GM19438 (cell line): ENCODE results near the gene RBP3.
"Not testable (repeated sequence)": the region's sequence is repeated elsewhere in the genome, so short reads cannot be mapped to it uniquely, and the experiment has no call there.

Source experiments
- ATAC-seq: cut with Tn5 transposase; IDR thresholded peaks from one replicate; pipeline ENCODE4 v1.9.1; 2021; ENCODE audit warnings: low read depth; ENCODE audit not compliant: unreplicated experiment

The RBP3 gene

DNA sequence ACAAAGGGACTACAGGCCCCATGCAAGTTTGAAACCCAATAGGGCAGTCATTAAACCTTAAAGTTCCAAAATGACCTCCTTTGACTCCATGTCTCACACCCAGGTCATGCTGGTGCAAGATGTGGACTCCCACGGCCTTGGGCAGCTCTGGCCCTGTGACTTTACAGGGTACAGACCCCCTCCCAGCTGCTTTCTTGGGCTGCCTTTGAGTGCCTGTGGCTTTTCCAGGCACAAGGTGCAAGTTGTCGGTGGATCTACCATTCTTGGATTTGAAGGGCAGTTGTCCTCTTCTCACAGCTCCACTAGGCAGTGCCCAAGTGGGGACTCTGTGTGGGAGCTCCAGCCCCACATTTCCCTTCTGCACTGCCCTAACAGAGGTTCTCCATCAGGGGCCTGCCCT lies 37.9 kb downstream of the RBP3 start:
- ATAC-seq: not testable (repeated sequence)

DNA sequence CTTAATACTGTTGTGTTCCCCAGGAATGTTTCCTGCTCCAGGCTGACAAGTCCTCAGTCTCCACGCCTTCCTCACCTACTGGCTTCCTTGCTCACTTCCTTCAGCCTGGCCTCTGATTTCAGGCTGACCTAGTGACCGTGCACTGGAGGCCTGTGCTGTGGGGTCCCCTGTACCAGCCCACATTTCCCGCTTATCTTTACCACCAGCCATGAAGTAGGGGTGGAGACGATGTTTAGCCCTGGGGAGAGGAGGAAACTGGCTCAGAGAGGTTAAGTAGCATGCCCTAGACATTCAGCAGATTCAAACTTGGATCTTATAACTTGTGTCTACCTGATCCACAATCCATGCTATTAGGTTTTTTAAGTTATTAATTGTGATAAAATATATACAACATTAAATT lies 40.7 kb downstream of the RBP3 start:
- ATAC-seq: no peak

DNA sequence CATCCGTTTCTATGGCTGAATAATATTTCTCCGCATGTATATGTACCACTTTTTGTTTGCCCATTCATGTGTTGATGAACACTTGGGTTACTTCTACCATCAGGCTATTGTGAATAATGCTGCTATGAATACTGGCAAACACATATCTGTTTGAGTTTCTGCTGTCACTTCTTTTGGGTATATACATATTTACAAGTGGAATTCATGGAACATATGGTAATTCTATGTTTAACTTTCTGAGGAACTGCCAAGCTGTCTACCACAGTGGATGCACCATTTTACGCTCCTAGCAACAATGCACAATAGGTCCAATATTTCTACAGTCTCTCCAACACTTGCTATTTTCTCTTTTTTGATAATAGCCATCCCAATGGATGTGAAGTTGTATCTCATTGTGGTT lies 41.5 kb downstream of the RBP3 start:
- ATAC-seq: no peak

DNA sequence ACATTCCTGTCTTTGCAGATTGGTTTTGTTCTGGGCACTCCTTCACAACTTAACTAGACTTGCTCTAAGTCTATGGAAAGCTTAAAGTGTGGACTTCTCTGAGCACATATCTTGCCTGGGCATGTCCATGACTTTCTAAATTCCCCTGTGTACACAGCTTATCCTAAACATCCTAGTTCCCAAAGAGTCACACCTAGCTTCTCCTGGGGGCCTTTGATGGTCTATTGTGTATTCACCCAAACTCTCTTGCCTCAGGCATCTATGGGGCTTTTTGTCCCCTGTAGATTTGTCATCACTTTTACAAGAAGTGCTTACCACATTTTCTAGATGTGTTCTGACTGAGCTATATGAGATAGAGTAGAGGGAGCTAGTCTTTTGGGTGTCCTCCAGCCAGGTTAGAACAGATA lies 48.2 kb downstream of the RBP3 start:
- ATAC-seq: no peak

DNA sequence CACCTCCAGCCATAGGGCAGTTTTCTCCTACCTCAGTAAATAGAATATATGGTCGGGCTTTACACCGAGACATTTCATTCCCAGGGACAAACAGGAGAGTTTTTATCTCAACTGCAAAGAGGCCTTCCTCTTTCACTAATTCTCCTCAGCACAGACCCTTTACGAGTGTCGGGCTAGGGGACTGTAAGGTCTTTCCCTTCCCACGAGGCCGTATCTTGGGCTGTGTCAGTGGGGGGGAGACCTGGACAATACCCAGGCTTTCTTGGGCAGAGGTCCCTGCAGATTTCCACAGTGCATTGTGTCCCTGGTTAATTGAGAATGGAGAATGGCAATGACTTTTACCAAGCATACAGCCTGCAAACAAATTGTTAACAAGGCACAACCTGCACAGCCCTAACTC lies 49.1 kb downstream of the RBP3 start:
- ATAC-seq: no peak

DNA sequence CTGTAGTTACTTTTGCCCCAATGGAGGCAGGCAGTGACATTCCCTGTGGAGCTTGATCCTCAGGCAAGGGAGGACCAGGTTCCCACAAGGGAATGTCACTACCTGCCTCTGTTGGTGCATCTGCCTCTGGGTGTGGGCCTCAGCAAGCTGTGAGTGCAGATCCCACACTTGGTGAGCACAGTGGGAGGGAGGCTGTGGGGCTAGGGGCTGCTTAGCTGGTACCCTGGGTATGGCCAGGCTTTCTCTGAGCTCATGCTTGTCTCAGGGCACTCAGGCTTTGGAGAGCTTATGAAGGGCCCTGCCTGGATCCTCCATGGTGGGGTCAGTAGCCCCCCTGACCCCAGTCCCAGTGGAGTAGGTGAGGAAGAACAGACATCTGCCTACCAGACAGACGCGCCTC lies 52.1 kb downstream of the RBP3 start:
- no peak for ATAC-seq

DNA sequence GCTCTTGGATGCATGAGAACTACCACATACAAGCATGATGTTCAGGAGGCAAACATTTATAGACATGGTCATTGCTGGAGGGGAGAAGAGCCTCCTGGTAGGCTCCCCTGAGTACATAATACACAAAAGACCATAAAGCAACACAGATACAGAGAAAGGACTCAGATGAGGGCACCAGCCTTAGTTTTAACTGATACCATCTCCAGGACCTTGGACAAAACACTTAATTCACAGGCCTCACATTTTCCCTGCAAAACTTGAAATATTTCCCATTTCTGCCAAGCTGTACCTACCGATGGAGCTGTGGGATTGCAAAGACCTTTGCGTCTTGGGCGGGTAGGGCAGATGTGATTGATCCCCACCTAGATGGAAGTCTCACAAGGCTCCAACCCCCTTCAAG lies 52.6 kb downstream of the RBP3 start:
- ATAC-seq: no peak

DNA sequence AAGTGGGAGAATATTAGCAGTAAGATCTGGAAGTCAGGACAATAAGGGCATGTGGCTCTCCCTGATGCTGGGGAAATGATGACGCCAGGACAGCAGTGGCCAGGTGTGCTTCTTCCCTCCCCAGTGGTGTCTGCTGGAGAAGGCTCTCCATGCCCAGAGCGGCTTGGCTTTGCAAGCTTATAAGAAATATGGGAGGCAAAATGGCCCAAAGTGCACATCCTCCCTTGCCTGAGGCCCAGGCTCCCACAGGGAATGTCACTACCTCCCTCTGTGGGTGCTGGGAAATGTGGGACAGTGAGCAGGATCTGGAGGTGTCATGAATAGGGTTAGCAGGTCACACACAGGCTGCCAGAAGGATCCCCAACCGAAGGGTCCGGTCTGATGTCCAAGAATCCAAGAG lies 53.0 kb downstream of the RBP3 start:
- ATAC-seq: no peak

DNA sequence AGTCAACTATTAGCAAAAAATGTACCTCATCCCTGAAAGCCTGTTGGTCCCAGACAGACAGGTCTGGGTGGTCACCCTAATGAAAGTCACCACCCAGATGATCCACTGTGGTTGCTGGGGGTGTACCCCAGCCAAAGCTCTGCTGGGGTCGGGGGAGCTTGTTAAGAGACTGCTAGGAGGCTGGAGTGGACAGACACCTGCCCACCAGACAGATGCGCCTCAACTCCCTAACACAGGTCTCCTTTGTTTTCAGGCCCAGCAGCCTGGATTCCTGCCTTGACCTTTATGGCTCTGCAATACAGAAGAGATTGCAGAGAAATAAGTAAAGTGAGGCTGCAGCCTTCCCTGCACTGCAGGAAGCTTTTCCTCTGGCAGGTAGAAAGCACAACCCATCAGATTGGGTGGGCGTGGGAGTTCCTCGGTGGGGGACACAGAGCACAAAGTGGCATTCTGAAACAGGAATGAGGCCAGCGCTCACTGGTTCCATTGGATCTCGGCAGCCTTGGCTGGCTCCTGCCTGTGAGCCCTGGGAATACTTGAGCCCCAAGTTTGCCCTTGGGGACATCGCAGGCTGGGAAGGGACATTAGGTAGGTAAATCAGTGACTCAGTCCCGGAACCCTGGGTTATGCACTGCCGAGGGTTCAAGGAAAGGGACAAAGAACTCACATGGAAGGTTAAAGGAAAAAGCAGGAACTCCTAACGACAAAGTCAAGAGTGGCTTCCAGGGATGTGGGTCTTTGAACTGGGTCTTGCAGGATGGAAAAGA lies 53.9 kb downstream of the RBP3 start:
- no peak for ATAC-seq

DNA sequence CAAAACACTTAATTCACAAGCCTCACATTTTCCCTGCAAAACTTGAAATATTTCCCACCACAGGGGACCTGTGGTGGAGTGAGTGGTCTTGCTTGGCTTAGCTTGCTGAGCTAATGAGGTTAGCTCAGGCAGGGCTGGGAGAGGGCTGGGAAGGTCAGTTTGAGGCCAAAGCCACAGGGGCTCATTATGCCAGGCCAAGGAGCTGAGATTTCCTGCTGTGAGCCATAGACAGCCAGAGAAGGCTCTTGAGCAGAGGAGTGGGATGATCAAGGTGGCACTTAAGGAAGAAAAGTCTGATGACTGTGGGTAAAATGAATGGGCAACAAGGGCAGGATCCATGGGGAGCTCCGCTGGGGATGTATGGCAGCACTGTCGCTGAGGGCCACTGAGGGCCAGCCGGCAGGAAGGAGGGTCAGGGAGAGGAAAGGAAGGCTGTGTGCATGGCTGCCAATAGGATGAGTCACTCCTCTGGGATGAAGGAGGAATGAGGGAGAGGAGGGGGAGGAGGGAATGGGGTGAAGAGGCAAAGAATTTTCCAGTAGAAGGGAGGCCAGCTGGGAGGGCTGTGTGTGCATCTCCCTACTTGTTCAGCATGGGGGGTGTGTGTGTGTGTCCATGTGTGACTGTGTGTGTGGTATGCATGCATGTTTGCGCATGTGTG lies 54.6 kb downstream of the RBP3 start:
- ATAC-seq: no peak

DNA sequence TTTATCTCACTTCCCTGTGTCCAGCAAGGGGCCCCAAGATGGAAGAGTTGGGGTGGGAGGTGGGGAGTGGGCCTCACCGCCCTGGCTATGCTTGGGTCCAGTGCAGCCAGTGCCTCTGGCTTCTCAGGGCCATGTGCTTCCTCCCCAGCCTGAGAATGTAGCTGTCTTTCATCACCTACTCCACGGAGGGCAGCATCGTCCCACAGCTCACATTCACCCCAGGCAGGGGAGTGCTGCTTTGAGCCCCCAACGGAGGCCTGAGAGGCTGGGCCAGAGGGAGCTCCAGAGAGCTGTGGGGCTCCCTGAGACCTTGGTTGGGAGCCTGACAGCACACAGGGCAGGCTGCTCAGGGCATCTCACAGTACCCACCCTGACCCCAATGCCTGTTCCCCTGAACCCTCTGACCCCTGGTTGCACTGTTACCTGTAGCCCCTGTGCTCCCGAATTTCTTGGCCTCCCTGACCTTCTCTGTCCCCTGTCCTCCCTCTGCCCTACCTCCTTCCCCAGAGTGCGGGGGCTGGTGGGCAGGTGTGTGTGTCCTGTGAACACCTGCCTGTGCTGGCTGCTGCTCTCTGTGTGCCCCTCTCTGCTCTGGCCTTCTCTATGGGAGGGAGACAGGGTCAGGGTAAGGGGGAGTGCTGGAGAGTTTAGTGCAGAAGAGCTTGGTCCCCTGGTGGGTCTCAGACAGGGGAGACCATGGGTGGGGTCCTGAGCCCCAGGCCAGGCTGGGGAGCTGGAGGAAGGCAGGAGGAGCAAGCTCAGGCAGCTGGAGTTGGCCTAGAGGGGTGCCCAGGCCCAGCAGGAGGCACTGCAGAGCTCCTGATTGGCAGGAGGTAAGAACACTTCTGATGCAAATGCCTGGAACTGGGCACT lies 55.5 kb downstream of the RBP3 start:
- no peak for ATAC-seq

DNA sequence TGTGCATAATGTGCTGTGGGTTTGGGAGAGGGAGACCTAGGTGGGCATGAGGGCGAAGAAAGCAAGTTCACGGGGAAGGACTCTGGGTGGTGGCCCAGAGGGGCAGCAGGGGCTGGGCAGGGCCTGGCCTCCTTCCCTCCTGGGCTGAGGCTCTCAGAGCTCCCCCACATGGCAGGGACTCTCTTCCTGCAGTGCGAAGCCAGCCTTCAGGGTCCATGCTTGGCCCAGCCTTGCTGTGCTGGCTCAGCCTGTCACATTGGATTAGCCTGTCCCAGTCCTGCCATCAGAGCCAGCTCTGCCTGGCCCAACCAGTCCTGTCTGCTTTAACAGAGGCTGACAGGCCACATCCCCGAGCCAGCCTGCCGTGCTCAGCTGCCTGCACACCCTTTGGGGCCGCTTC lies 56.3 kb downstream of the RBP3 start:
- ATAC-seq: no peak

DNA sequence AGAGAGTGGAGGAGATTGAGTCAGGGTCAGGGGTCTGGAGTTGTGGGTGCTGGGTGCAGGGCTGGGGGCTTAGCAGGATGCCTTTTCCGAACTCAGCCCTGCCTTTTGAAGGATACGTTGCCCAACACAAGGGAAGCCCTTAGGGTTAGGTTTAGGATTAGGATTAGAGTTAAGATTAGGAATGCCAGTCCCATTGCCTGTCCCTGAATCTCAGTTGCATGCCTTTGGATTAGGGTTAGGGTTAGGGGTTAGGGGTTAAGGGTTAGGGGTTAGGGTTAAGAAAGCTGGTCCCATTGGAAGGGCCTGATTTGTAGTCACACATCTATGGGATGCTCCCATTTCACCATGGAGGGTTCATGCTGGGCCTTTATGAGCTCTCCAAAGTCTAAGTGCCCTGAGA lies 56.8 kb downstream of the RBP3 start:
- no peak for ATAC-seq

DNA sequence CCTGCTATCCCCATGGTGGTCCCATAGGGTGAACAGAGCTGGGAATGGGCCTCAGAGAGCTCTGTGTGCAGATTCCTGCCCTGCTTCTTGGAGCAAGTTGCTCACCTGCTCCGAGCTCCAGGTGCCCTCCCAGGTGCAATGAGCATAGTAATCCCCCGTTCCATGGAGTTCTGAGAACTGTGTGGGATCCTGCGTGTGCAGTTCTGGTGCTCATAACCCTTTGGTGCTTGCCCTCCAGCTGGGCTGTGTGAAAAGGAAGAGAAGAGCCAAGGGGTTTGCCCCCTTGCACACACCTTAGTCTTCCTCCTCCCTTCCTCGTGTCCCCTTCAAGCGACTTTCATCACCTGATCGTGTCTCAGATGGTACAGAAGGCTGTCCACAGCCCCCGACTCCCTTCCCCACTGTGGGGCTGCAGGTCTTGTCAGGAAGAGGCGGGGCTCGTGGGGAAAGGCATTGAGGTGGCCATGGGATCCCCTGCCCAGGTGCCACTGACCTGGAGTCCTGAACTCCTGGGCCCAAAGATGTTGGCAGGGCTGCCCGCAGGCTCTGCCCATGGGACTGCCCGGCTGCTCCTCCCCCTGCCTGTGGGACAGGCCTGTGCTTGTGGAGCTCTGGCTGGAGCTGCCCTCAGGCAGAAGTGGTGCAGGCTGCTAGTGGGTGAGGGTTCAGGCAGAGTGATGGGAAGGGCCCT lies 57.8 kb downstream of the RBP3 start:
- no peak for ATAC-seq

DNA sequence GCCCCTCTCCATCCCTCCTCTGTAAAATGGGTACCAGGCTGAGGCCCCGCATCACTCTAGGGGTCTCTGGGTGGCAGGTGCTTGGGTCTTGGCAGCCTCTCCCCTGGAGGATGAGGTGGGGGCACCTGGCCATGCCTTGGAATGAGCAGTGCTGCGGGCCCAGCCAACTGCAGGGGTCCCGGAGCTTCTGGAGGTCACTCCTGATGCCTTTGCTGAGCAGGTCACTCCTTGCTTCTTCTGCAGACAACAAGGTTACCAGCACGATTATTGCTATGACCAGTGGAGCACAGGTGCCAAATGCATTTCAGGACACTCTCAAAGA lies 58.3 kb downstream of the RBP3 start:
- ATAC-seq: no peak

DNA sequence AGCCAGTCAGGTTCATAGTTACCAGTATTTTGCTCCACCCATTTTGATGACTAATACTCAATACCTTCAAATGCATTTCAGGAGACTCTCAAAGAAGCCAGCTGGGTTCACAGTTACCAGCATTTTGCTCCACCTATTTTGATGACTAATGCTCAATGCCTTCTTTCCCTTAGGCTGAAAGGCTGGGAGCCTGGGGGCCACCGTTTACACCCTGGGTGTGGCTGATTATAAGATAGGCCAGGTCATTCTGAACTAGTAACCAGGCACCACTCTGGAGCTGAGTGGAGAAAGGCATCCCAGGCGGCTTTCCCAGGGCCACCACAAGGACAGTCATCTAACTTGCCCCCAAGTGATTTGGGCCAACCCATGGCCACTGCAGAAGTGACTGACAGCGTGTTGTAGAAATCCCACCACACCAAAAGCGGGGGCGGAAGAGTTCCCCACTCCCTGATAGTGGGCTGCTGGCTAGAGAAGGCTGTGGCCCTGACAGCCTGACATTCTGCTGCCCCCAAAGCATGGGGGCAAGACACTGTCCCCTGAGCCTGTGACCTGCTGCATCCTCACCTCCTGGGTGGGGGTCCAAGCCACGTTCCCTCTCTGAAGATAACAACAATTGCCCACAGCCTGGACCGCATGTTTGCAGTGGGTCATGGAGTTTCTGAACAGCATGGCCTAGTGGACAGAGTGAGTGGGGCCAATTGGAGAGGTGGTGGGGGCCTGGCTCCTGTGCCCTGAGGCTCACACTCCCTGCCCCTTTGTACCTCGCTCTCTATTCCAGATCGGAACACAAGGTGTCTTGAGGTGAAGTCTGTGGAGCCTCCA lies 58.9 kb downstream of the RBP3 start:
- no peak for ATAC-seq
